Neural cell (in vitro differentiated cells): Measurements from ENCODE around the gene ZSWIM5. TPM values are rescaled to one million over a fixed set of nuclear protein-coding genes. Genes with fewer than 3 reads are reported as not detected.

Source experiments
- H2AFZ ChIP-seq: fragments of 200-600, 300-800 bp; sonication (generic), shearing (Covaris generic); 2 replicates; pipeline ENCODE4 v1.6.0; 2014; ENCODE audit warnings: low read depth, mild to moderate bottlenecking, antibody characterized with exemption, low read length, moderate library complexity
- H3F3A ChIP-seq: fragments of 200-600 bp; shearing (Covaris generic); 2 replicates; pipeline ENCODE4 v1.6.1; 2016; ENCODE audit warnings: mild to moderate bottlenecking, moderate library complexity, mixed read lengths, antibody characterized with exemption, low read length; ENCODE audit not compliant: insufficient read depth, poor library complexity, severe bottlenecking
- H3K27ac ChIP-seq: fragments of 200-600, 300-800 bp; sonication (generic), shearing (Covaris generic); 2 replicates; pipeline ENCODE4 v1.5.1; 2014; ENCODE audit warnings: mild to moderate bottlenecking, low read length, moderate library complexity
- H3K27me3 ChIP-seq: fragments of 300-800, 200-600 bp; sonication (generic), shearing (Covaris generic); 2 replicates; pipeline ENCODE4 v1.6.0; 2014; ENCODE audit warnings: mild to moderate bottlenecking, low read depth, low read length, moderate library complexity; ENCODE audit not compliant: insufficient read depth
- H3K36me3 ChIP-seq: fragments of 300-800, 200-600 bp; sonication (generic), shearing (Covaris generic); 2 replicates; pipeline ENCODE4 v1.5.1; 2014; ENCODE audit warnings: mild to moderate bottlenecking, antibody characterized with exemption, low read length, moderate library complexity; ENCODE audit not compliant: insufficient read depth
- H3K4me2 ChIP-seq: fragments of 300-800, 200-600 bp; sonication (generic), shearing (Covaris generic); 2 replicates; pipeline ENCODE4 v1.6.0; 2014; ENCODE audit warnings: mild to moderate bottlenecking, low read length
- H3K4me3 ChIP-seq: fragments of 300-800, 200-600 bp; sonication (generic), shearing (Covaris generic); 2 replicates; pipeline ENCODE4 v1.5.1; 2014; ENCODE audit warnings: mild to moderate bottlenecking, low read length, moderate library complexity
- H3K79me2 ChIP-seq: fragments of 200-600 bp; shearing (Covaris generic); replicated peaks from 2 replicates; pipeline ENCODE4 v1.6.0; 2014; ENCODE audit warnings: mild to moderate bottlenecking, low read length, moderate library complexity; ENCODE audit not compliant: insufficient read depth
- H3K9ac ChIP-seq: fragments of 300-800, 200-600 bp; sonication (generic), shearing (Covaris generic); 2 replicates; pipeline ENCODE4 v1.6.1; 2016; ENCODE audit warnings: mild to moderate bottlenecking, low read length, mixed read lengths
- H3K9me2 ChIP-seq: fragments of 200-600 bp; shearing (Covaris generic); 2 replicates; pipeline ENCODE4 v1.6.1; 2016; ENCODE audit warnings: mild to moderate bottlenecking, low read length, mixed read lengths; ENCODE audit not compliant: insufficient read depth
- H3K9me3 ChIP-seq: fragments of 200-600, 300-800 bp; sonication (generic), shearing (Covaris generic); 2 replicates; pipeline ENCODE4 v1.6.1; 2016; ENCODE audit warnings: mild to moderate bottlenecking, mixed run types, low read length, moderate library complexity, mixed read lengths
- H4K20me1 ChIP-seq: fragments of 200-600 bp; shearing (Covaris generic); 2 replicates; pipeline ENCODE4 v1.6.1; 2016; ENCODE audit warnings: mild to moderate bottlenecking, mixed run types; ENCODE audit not compliant: insufficient read depth
- CTCF ChIP-seq: fragments of 450-650 bp; IDR thresholded peaks from 2 replicates; pipeline ENCODE4 v1.5.1; 2014; ENCODE audit warnings: antibody characterized with exemption, mild to moderate bottlenecking, moderate library complexity; ENCODE audit not compliant: poor library complexity, severe bottlenecking
- EP300 ChIP-seq: fragments of 450-650 bp; conservative IDR thresholded peaks from 2 replicates; pipeline ENCODE4 v1.6.1; 2014; ENCODE audit warnings: antibody characterized with exemption, mild to moderate bottlenecking, moderate library complexity; ENCODE audit not compliant: poor library complexity, severe bottlenecking
- EZH2 ChIP-seq: fragments of 200-600, 300-800 bp; shearing (Covaris generic), sonication (generic); IDR thresholded peaks from 2 replicates; pipeline ENCODE4 v1.6.1; 2014; ENCODE audit warnings: antibody characterized with exemption, low read length, borderline replicate concordance, mild to moderate bottlenecking; ENCODE audit not compliant: insufficient read depth, poor library complexity, severe bottlenecking
- MXI1 ChIP-seq: fragments of 450-650 bp; conservative IDR thresholded peaks from 2 replicates; pipeline ENCODE4 v1.6.1; 2014; ENCODE audit warnings: antibody characterized with exemption, mild to moderate bottlenecking; ENCODE audit not compliant: poor library complexity, severe bottlenecking
- POLR2AphosphoS5 ChIP-seq: IDR thresholded peaks from 2 replicates; pipeline ENCODE4 v1.6.1; 2012
- RAD21 ChIP-seq: fragments of 450-650 bp; conservative IDR thresholded peaks from 2 replicates; pipeline ENCODE4 v1.6.1; 2014; ENCODE audit warnings: antibody characterized with exemption, mild to moderate bottlenecking, moderate library complexity
- SMC3 ChIP-seq: fragments of 450-650 bp; conservative IDR thresholded peaks from 2 replicates; pipeline ENCODE4 v1.6.1; 2014; ENCODE audit warnings: antibody characterized with exemption, mild to moderate bottlenecking, moderate library complexity; ENCODE audit not compliant: poor library complexity
- TAF1 ChIP-seq: IDR thresholded peaks from 2 replicates; pipeline ENCODE4 v1.6.1; 2012; ENCODE audit warnings: low read depth
- polyA plus RNA-seq: library from polyadenylated mRNA; depleted of rRNA; stranded (reverse); fragments of >200 nt; gene quantifications from 2 replicates; pipeline ENCODE4 v1.2.3, GENCODE V29; 2014
- TF ChIP-seq, protein P1 (sequence below): IDR thresholded peaks from 2 replicates; pipeline ENCODE4 v1.6.1; 2012; ENCODE audit warnings: borderline replicate concordance

The ZSWIM5 gene
- polyA plus RNA-seq, 1 donor from 2014 or later = 27.2 TPM

DNA sequence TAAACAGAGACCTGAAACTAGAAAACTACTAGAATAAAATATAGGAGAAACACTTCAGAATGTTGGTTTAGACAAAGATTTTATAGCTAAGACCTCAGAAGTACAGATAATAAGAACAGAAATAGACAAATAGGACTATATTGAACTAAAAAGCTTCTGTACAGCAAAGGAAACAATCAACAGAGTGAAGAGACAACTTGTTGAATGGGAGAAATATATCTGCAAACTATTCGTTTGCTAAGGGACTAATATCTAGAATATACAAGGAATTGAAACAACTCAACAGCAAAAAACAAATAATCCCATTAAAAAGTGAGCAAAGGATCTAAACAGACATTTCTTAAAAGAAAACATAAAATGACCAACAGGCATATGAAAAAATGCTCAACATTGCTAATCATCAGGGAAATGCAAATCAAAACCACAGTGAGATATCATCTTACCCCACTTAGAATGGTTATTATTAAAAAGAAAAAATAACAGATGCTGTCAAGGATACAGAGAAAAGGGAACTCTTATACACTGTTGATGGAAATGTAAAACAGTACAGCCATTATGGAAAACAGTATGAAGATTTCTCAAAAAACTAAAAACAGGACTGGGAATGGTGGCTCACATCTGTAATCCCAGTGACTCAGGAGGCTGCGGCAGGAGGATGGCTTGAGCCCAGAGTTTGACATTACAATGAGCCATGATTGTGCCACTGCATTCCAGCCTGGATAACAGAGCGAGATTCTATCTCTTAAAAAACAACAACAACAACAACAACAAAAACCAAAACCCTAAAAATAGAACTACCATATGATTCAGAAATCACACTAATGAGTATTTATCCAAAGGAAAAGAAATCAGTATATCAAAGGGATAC lies 37.3 kb upstream of the ZSWIM5 start:
- no peak overlapping the region for H3K27ac ChIP-seq
- no peaks in the 10 kb centered on the region for H3K36me3 ChIP-seq
- H3K27me3 ChIP-seq = no peaks in the 10 kb centered on the region
- no peaks in the 10 kb centered on the region for H3F3A ChIP-seq
- no peaks in the 10 kb centered on the region for H4K20me1 ChIP-seq
- no peaks in the 10 kb centered on the region for H3K9me2 ChIP-seq
- H3K4me2 ChIP-seq = no peak overlapping the region
- no peaks in the 10 kb centered on the region for H3K79me2 ChIP-seq
- H2AFZ ChIP-seq = no peak overlapping the region
- TF ChIP-seq EP300 (no peak), CTCF (no peak), TAF1 (no peak), RAD21 (no peak), EZH2 (no peak)
- no peak overlapping the region for H3K4me3 ChIP-seq
- H3K9me3 ChIP-seq = no peaks in the 10 kb centered on the region
- no peak overlapping the region for H3K9ac ChIP-seq

DNA sequence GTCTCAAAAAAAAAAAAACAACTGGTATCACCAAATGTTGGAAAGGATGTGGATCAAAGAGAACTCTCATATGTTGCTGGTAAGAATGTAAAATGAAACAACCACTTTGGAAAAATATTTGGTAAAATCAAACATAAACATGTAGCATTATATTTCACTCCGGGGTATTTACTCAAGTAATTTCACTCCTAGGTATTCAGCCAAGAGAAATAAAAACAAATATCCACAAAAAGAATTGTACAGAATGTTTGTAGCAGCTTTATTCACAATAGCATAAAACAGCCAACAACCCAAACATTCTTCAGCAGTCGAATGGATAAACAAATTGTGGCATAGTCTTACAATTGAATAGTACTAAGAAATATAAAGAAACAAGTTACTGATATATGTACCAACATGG lies 32.4 kb upstream of the ZSWIM5 start:
- Histone ChIP-seq H3K4me2 (no peak overlapping the region), H3K9me2 (no peaks in the 10 kb centered on the region), H3K9me3 (no peaks in the 10 kb centered on the region), H3K27me3 (no peaks in the 10 kb centered on the region), H3F3A (no peaks in the 10 kb centered on the region), H3K27ac (no peak overlapping the region), H2AFZ (no peak overlapping the region), H3K36me3 (no peaks in the 10 kb centered on the region), H3K79me2 (no peaks in the 10 kb centered on the region), H4K20me1 (no peaks in the 10 kb centered on the region), H3K4me3 (no peak overlapping the region), H3K9ac (no peak overlapping the region)
- TF ChIP-seq, protein P1, sequence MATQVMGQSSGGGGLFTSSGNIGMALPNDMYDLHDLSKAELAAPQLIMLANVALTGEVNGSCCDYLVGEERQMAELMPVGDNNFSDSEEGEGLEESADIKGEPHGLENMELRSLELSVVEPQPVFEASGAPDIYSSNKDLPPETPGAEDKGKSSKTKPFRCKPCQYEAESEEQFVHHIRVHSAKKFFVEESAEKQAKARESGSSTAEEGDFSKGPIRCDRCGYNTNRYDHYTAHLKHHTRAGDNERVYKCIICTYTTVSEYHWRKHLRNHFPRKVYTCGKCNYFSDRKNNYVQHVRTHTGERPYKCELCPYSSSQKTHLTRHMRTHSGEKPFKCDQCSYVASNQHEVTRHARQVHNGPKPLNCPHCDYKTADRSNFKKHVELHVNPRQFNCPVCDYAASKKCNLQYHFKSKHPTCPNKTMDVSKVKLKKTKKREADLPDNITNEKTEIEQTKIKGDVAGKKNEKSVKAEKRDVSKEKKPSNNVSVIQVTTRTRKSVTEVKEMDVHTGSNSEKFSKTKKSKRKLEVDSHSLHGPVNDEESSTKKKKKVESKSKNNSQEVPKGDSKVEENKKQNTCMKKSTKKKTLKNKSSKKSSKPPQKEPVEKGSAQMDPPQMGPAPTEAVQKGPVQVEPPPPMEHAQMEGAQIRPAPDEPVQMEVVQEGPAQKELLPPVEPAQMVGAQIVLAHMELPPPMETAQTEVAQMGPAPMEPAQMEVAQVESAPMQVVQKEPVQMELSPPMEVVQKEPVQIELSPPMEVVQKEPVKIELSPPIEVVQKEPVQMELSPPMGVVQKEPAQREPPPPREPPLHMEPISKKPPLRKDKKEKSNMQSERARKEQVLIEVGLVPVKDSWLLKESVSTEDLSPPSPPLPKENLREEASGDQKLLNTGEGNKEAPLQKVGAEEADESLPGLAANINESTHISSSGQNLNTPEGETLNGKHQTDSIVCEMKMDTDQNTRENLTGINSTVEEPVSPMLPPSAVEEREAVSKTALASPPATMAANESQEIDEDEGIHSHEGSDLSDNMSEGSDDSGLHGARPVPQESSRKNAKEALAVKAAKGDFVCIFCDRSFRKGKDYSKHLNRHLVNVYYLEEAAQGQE = no peak
- TF ChIP-seq EP300 (no peak), CTCF (no peak), MXI1 (no peak), TAF1 (no peak), SMC3 (no peak), EZH2 (no peak), RAD21 (no peak), POLR2AphosphoS5 (no peak)
